ENCODE results near the gene BMPR2.
"Not testable (repeated sequence)": the region's sequence is repeated elsewhere in the genome, so short reads cannot be mapped to it uniquely, and the experiment has no call there.

The BMPR2 gene

DNA sequence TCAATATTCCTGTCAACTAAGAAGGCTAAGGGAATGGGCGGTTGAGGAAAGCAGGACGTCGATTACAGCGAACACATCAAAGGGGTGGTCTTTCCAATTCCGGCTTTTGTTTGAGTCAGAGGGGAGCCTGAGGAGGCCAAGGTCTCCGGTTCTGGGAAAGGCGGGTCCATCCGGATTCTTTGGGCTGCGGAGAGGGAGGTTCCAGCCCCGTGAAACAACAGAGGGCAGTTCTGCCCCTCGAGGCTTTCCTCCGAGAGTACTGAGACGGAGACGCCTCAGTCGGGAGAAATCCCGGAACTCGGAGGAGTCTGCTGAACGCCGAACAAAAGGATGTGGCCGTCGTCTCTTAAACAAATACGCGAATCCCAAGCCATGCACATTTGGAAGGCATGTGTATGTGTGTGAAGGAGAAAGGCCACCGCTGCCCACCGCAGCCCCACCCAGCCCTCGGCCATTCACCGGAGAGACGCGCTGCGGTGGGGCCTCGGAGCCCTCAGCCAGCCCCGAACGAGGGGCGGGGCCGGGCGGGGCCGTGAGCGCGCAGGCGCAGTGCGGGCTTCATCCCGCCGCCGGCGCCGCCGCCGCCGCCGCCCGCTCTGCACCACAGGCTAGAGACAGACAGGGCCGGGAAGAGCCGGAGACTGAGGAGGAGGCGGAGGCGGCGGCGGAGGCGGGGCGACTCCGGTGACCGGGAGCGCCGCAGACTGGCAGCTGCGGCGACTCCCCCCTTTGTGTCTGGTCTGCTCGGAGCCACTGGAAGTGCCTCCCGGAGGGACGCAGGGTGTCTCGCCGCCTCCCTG is at the start of gene BMPR2:
Gene BMPR2 (plus strand): TSS at position 719 of the 800 bp plus-strand sequence. CDS start 1,148 bp downstream, outside the sequence.
- peak; percentile 92 for DNase-seq (ENCODE audit: low spot score)

DNA sequence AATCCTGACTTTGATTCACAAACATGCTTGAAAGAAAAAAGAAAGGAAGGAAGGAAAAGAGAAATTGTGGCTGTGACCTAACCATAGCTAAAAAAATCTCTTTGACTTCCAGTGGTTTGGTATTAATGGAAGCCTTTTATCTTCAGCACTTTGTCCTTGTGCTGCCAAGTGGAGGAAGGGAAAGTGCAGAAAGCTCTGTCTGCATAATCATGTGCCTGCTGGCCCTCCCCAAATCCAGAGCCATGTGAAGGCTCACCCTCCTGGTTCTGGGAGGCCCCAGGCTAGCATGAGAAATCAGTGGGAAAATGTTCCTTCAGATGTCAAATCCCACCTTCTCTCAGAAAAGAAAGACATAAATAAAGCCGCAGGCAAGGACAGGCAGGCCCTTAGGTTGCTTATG is 48.3 kb upstream of the BMPR2 start:
- DNase-seq (ENCODE audit: low spot score): no peak

DNA sequence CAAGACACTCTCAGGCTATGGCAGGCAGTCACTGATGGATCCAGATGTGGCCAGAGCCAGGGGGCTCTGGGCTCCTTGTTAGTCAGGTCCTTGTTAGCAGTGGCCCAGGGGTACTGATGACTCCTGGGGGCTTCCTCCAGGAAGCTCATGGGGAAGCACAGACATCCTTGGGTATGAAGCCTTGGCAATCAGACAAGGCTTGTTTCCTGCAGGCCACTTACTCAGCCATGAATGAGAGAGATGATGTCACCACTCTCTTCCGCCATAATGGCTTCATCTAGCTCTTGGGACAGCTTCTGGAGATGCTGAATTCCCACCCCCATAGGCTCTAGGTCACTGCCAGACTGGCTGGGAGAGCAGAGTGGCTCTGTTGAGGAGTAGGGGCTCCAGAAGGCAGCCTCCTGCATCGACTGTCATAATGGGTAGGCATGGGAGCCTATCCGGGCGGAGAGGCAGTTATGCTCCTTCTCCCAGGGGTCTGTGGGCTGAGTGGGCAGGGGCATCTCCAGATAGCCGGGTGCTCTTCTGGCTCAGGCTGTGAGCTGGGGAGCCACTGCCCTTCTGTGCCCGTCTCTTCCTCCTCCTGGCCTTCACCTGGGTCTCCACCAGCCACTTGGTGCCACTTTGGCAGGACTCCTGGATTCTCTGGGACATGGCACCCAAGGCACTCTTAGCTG is 40.2 kb upstream of the BMPR2 start:
- peak; percentile 99 for DNase-seq (ENCODE audit: low spot score)

DNA sequence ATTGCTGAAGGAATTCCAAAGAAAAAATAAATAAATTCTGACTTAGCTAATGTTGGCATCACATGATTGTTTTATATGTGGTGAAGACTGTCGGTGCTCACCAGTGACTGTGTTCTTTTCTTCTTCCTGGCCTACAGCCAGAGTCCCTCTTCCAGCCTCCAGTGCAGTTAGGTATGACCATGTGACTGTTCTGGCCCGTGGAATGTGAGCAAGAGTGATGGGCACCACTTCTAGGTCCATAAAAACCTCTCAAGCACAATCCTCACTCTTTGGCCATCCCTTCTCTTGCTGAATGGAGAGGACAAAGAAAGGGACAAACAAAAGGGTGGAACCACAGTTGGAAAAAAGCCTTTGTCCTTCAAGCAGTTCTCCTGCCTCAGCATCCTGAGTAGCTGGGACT is 39.0 kb upstream of the BMPR2 start:
- peak; percentile 25 for DNase-seq (ENCODE audit: low spot score)

DNA sequence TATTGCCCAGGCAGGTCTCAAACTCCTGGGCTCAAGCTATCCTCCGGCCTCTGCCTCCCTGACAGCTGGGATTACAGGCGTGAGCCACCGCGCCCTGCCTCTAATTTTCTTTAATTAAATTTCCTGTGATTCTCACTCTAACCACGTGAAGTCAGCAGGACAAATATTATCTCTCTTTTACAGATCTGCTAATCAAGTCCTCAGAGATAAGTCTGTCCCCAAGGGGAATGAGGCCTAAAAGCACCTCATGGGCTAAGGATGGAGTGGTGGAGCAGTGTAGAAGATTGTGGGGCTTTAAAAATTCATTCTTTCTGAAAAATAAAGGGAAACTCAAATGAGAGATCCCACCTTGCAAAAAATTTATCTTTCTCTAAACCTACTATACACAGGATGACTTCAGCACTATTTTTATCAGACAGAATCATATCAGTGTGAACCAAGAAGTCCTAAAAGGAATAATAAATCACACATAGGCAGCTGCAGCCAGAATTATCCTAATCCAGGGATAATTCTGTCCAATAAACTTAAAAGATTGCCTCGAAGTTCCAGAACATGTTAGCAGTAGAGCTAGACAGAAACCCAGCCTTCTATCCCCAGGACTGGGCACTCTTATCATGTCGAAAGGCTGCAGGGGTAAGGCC is 38.3 kb upstream of the BMPR2 start:
- no peak for DNase-seq (ENCODE audit: low spot score)

DNA sequence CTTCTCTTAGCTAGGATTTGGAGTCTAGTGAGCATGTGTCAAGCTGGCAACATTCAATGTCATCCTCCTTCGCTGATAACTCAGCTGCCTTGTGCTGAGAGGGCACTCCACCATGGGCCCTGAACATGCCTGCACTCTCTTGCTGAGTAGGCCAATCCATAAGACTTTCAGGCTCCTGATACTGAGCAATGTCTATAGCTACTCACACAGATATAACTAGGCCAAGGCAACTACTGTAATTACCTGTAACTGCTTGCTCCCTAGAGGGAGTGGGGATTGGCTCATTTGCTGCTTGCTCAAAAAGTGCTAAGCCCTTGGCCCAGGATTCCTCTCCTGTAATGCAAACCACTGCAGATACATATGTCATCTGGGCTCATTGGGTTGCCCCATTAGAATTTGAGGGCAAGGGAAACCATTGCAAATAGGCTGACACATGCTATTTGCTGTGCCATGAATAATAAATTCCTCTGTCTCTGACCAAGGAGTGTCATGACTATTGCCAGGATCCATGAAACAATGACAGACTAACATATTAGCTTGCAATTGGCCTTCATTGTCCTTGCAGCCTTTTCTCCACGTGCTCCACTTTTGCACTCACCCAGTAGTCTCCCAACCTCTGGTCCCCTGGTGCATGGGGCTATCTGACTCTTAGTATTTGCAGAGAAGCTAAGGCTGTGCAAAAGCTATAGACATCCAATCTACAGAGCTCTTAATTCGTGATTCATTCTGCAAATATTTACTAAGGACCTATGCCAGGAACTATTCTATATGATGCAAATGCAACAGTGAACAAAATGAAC is 36.9 kb upstream of the BMPR2 start:
- DNase-seq (ENCODE audit: low spot score): peak; percentile 47

DNA sequence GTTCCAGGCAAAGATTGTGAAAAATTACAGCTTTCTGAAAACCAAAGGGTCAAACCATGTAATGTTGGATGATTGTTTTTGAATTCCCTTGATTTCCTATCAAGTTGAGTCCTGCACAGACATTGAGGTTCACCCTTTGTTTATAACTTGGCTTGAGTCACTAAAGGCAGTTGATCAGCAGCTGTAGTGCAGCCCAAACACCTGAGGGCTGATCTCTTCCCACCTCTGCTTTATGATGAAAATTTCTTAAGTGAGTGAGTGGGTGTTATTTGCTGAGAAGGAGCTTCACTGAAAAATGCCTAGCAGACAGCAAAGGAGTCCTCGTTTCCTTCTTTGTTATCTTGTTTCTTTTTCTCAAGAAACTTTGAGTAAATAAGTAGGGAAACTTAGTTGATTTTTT is 31.9 kb upstream of the BMPR2 start:
- DNase-seq (ENCODE audit: low spot score): no peak

DNA sequence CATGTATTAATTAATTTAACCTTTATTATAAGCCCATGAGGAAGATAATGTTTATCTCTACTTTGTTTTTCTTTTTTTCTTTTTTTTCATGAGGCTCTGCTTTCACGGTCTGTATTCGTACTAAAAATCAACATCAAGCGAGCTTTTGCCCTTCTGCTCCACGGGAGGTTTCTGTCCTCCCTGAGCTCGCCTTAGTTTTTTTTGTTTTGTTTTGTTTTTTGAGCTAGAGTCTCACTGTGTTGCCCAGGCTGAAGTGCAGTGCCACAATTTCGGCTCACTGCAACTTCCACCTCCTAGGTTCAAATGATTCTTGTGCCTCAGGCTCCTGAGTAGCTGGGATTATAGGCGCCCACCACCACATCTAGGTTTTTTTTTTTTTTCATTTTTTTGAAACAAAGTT is 29.9 kb upstream of the BMPR2 start:
- DNase-seq (ENCODE audit: low spot score): no peak

DNA sequence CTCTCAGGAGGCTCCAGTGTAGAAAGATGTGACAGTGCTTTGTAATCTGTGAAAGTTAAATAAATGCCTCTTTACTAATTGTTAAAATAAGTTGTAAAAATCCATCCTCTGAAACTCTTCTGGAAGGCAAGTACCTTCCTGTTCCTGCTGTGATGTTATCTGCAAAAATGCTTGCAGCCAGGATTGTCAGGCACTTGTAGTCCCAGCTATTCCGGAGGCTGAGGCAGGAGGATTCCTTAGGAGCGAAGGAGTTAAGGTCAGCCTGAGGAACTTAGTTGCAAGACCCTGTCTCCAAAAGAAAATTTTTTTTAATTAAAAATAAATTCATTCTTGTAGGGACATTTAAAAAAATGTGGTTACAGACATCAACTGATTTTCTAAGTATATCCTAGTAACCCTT is 22.7 kb upstream of the BMPR2 start:
- DNase-seq (ENCODE audit: low spot score): no peak

DNA sequence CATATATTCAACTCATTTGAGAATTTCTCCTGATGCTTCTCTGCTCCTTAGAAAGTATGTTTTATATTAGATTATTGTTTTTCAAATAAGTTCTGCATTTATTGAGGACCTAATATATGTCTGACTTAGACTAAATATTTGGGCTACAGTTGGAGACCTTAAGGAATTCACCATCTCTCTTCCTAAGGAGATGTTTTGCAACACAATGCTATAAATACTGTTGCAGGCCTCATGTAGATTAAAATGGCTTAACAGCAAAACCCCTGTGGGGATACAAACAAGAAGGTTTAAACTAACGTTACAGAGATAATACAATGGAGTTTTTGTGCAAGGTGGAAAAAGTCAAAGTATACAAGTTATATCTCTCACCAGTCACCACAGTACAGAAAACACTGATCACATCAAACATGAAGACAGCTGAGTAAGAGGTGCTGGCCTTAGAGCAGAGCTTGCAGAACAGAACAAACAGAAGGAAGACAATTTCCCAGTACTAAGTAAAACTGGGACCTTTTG is 20.1 kb upstream of the BMPR2 start:
- DNase-seq (ENCODE audit: low spot score): no peak

DNA sequence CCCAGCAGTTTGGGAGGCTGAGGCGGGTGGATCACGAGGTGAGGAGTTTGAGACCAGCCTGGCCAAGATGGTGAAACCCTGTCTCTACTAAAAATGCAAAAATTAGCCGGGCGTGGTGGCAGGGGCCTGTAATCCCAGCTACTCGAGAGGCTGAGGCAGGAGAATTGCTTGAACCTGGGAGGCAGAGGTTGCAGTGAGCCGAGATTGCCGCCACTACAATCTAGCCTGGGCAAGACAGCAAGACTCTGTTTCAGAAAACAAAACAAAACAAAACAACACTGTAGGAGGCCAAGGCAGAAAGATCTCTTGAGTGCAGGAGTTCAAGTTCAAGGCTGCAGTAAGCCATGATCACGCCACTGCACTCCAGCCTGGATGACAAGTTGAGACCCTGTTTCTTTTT is 17.2 kb upstream of the BMPR2 start:
- DNase-seq (ENCODE audit: low spot score): not testable (repeated sequence)

DNA sequence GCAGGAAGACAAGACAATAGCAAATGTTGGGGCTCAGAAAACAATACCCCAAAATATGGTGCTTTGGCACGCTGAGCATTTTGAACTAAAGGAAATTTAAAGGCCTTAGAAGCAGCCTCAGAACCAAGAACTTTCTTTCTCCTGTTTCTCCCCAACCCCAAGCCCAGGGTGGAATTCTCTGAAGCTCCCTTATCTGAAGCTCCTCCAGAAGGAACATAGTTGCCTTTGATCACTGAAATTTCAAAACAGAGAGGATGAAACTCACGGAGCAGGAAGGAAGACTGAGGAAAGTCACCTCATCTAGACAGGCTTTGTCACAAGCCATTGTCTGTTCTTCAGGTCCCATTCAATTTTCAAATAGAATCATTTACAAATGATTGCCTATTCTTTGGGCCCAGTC is 15.5 kb upstream of the BMPR2 start:
- no peak for DNase-seq (ENCODE audit: low spot score)

DNA sequence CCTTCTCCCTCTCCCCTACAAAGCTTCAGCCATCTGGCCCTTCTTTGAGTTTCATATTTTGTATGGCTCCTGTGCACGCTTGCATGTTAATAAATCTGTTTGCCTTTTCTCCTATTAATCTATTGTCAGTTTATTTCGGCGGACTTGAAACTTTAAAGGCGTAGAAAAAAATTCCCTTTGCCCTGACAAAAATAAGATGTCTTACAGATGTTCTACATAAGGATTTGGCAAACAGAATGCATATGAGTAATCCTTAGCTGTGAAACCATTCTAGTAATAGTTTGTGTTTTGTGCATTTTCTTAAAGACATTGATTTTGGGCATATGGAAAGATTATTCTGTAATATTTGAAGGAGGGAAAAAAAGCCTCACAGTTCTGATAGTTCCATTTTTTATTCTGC is 15.0 kb upstream of the BMPR2 start:
- no peak for DNase-seq (ENCODE audit: low spot score)

DNA sequence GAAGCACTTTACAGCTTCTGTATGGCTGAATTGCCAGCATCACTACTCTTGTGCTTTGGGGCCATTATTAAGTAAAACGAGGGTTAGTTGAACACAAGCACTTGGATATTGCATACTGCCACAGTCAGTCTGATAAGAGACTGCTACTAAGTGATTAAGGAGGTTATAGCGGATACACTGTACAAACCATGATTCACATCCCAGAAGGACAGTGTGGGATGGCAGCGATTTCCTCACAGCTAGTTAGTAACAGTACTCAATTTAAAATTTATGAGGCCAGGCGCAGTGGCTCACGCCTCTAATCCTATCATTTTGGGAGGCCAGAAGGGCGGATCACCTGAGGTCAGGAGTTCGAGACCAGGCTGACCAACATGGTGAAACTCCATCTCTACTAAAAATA is 2.6 kb upstream of the BMPR2 start:
- no peak for DNase-seq (ENCODE audit: low spot score)

DNA sequence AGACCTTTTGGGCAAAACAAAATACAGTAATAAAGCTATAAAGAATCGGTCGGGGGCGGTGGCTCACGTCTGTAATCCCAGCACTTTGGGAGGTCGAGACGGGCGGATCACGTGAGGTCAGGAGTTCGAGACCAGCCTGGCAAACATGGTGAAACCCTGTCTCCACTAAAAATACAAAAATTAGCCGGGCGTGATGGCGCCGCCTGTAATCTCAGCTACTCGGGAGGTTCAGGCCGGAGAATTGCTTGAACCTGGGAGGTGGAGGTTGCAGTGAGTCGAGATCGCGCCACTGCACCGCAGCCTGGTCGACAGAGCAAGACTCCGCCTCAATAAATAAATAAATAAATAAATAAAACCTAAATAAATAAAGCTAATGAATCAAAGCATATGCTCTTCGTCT is 1.7 kb upstream of the BMPR2 start:
- not testable (repeated sequence) for DNase-seq (ENCODE audit: low spot score)

DNA sequence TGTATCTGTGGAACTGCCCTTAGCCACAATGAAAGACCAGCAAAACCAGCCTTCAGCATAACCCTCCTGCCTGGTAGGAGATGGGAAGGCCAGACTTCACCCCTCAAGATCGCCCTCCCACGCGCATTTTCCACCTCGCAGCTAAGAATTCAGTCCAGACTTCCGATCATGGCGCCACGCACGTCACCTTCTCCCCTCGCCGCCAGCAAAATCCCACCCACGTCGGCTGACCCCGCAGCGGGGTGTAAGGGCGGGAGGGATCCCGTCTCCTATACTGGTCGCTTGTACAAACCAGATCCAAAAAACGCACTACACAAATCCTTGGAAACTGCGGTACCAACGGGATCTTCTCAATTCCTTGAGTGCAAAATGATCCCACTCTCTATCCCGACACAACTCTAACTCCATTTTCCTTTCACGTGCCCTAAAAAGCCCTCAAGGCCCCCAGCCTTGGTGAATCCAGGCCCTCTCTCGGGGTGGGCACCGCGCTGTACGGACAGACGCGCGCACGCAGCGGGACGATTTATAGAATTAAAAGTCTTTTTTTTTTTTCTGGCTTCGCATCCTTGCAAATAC is 1.0 kb upstream of the BMPR2 start:
- DNase-seq (ENCODE audit: low spot score): peak; percentile 95

DNA sequence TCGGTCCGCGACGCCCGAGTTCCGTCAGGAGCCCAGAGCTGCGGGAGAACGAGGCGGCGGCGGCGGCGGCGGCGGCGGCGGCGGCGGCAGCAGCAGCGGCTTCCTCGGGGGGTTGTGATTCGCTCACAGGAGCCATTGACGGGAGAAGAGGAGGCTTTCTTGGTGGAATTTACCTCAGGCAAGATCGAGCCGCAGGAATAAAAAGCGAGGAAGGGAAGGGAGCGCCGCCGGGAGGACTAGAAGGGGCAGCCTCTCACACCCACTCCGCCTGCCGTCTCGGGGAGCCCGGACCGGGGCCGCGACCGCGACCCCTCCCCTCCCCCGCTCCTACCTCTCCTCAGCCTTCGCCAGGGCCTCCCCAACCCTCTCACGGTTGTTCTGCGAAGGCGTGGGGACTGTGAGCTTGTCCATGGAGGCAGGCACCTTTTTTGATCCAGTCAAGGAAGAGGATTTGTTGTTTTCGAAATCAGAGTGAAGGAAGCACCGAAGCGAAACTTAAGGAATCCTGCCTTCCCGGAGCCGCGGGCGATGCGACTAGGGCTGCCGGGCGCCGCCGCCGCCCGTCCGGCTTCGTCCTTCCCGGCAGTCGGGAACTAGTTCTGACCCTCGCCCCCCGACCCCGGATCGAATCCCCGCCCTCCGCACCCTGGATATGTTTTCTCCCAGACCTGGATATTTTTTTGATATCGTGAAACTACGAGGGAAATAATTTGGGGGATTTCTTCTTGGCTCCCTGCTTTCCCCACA is 506 bp downstream of the BMPR2 start:
- no peak for DNase-seq (ENCODE audit: low spot score)

DNA sequence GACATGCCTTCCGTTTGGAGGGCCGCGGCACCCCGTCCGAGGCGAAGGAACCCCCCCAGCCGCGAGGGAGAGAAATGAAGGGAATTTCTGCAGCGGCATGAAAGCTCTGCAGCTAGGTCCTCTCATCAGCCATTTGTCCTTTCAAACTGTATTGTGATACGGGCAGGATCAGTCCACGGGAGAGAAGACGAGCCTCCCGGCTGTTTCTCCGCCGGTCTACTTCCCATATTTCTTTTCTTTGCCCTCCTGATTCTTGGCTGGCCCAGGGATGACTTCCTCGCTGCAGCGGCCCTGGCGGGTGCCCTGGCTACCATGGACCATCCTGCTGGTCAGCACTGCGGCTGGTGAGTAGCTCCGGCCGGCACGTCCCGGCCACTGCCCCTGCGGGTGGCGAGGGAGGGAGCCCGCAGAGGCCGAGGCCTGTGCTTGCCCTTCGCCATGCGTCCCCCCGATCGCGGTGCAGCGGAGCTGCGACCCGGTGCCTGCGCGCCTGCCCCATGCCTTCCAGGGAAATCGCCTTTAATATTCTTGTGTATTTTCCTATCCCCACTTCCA is 1.2 kb downstream of the BMPR2 start:
- DNase-seq (ENCODE audit: low spot score): no peak

DNA sequence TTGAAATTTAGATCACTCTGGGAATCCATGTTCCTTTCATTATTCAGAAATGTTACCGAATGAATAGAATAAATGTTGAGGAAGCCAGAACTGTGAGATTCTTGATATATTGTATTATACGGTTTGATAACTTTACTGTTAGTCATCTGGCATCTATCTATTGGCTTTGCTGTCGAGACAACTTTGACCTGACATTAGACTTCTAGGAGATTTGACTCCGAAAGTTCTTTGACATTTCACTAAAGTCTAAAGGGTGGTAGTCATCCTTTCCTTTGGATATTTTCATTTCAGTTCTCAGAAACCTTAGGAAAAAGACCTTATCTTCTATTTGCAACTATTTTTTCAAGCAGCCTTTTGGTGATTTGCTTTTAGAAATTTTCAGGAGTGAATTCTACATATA is 1.9 kb downstream of the BMPR2 start:
- DNase-seq (ENCODE audit: low spot score): no peak

DNA sequence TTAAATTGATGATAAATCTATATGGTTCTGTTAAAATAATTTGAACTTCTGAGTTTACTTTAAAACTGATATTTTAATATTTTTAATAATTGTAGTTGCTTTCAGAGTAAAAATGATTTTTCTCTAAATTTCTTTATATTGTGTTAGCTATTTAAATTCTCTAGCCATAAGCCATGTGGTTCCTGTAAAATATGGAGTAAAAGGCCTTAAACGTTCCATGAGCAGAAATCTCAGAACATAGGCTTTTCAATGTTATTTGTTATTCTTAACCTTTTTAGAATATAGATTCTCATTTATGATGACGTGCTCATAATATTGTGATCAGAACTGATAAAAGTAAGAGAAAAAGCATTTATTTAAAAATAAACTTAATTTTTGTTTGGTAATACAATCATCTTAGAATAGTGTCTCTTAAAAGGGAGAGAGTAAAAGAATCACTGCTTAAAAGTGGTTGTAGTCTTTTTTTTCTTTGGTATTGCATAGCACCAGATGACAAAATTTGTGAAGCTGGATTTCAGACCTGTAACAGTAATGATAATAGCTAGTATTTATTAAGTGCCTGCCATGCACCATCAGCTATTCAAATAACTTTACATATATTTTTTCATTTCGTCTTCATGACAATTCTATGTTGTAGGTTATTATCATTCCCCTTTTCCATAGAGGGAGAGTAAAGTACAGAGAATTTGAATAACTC is 2.7 kb downstream of the BMPR2 start:
- DNase-seq (ENCODE audit: low spot score): no peak
